Stimulated activated naive CD8-positive, alpha-beta T cell treated with anti-CD3 and anti-CD28 coated beads, Interleukin-15, Interleukin-2, amounts not matched to agents 100 ng/mL and 50 ng/mL, for 24 hours (primary cell): ENCODE results near the gene KRTAP1-4.

Source experiments
- H3K27ac Mint-ChIP-seq: one replicate; pipeline ENCODE4 v1.8.0; 2021; ENCODE audit warnings: mild to moderate bottlenecking, mixed read lengths
- H3K27me3 Mint-ChIP-seq: one replicate; pipeline ENCODE4 v1.8.0; 2021; ENCODE audit warnings: mixed read lengths
- H3K36me3 Mint-ChIP-seq: one replicate; pipeline ENCODE4 v1.8.0; 2021; ENCODE audit warnings: low read depth, mixed read lengths
- H3K4me1 Mint-ChIP-seq: one replicate; pipeline ENCODE4 v1.8.0; 2021; ENCODE audit warnings: low read depth, mixed read lengths
- H3K4me3 Mint-ChIP-seq: one replicate; pipeline ENCODE4 v1.8.0; 2021; ENCODE audit warnings: mild to moderate bottlenecking, mixed read lengths
- H3K9me3 Mint-ChIP-seq: one replicate; pipeline ENCODE4 v1.8.0; 2021; ENCODE audit warnings: mixed read lengths

Gene KRTAP1-4

DNA sequence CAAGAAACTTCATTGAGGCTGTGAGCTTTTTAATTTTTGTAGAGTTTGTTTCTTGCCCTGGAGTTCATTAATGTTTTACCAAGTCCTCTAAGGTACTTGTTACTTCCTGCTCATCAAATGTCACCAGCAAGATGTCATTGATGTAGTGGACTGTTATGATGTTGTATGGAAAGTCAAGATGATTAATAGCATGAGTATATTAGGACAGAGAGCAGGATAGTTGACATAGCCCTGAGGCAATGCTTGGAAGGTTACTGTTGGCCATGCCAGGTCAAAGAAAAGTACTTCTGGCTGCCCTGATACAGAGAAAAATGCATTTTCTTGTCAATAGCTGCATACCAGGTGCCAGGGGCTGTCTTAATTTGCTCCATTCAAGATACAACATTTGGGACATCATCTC lies 9.7 kb downstream of the KRTAP1-4 start:
- Mint-ChIP-seq H3K4me1 (no peaks in the 10 kb centered on the region), H3K27me3 (peaks cover 6% of the 10 kb centered on the region), H3K36me3 (no peaks in the 10 kb centered on the region), H3K4me3 (no peak overlapping the region), H3K27ac (no peak overlapping the region), H3K9me3 (no peaks in the 10 kb centered on the region)

DNA sequence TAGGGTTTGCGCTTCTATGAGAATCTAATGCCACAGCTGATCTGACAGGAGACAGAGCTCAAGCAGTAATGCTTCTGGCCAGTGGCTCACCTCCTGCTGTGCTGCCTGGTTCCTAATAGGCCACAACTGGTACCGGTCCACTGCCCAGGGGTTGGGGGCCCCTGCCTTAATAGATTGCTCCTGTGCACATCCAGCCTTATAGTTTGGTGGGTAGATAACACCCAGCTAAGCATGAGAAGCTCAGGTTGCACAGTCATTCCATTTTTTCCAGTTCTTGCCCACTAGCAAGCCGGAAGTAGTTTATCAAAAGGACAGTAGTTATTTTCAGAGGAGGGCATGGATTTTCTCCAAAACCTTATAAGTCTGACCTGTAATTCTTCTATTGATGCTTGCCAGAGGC lies 10.6 kb downstream of the KRTAP1-4 start:
- no peaks in the 10 kb centered on the region for H3K36me3 Mint-ChIP-seq

DNA sequence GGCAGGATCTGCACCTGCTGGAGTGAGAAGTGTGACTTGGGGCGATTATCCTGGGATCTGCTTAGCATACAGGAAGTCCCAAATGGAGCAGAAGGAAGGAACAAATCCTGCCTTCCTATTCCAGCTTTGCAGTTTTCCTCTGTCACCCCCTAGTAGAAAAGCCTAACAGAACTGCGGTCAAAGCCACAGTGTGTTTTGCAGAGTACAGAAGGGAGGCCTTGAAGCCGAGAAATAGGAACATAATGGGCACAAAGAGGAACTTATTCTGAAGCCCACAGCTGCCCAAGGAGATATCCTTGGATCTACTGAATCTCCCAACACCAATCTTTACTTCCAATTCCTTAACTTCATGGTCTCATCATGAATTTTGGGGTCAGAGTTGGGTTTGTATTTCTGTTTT lies 11.5 kb downstream of the KRTAP1-4 start:
- Mint-ChIP-seq H3K27me3 (peaks cover 6% of the 10 kb centered on the region), H3K4me1 (no peaks in the 10 kb centered on the region), H3K9me3 (no peaks in the 10 kb centered on the region), H3K36me3 (no peaks in the 10 kb centered on the region), H3K27ac (no peak overlapping the region), H3K4me3 (no peak overlapping the region)

More for the DNA sequence above, 10.6 kb downstream of the KRTAP1-4 start:
- Mint-ChIP-seq H3K9me3 (no peaks in the 10 kb centered on the region), H3K27ac (no peak overlapping the region), H3K4me3 (no peak overlapping the region), H3K4me1 (no peaks in the 10 kb centered on the region), H3K27me3 (peaks cover 6% of the 10 kb centered on the region)

DNA sequence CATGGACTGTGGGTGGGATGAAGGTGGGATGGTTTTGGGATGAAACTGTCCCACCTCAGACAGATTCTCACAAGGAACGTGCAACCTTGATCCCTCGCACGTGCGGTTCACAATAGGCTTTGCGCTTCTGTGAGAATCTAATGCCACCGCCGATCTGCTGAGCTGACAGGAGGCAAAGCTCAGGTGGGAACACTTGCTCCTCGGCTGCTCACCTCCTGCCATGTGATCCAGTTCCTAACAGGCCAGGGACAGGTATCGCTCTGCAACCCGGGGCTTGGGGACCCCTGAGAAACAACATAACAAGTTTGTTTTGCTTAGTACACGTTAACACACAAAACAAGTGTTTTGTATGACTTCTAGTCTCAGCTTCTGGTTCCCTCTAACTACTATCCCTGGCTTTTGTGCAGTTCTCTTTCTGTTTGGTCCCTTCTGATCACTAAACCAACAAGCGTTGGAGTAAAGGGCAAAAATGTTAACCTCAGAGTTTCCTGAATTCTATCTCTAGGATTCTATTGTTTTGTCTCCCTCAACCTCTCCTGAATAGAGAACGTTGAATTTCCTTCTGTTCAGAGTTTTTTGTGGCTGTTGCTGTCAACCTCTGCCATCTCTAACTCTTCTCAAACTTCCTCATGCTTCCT lies 13.3 kb downstream of the KRTAP1-4 start:
- Mint-ChIP-seq H3K4me1 (no peaks in the 10 kb centered on the region), H3K4me3 (no peak overlapping the region), H3K27me3 (peaks cover 6% of the 10 kb centered on the region), H3K27ac (no peak overlapping the region), H3K9me3 (no peaks in the 10 kb centered on the region), H3K36me3 (no peaks in the 10 kb centered on the region)

DNA sequence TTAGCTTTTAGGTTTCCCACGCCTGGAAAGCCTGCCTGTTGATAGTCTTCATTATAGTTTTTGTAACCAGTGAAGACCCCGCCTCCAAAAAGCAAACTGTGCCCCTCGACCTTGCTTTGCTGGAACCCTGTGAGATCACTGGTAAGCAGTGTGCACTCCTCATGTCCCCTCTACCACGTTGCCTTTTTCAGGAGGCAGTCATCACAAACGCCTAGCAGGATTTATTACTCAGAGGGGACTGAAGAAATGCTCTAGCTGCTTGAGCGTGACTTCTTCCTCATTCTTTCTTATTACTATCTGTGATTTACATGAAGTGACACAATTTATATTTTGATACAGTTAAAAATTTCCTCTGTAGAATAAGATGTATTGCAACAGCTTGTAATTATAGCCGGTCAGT lies 14.5 kb downstream of the KRTAP1-4 start:
- no peaks in the 10 kb centered on the region for H3K9me3 Mint-ChIP-seq
- no peaks in the 10 kb centered on the region for H3K4me1 Mint-ChIP-seq
- no peaks in the 10 kb centered on the region for H3K36me3 Mint-ChIP-seq
- H3K27me3 Mint-ChIP-seq, result peaks cover 6% of the 10 kb centered on the region
- no peak overlapping the region for H3K4me3 Mint-ChIP-seq
- H3K27ac Mint-ChIP-seq, result no peak overlapping the region

DNA sequence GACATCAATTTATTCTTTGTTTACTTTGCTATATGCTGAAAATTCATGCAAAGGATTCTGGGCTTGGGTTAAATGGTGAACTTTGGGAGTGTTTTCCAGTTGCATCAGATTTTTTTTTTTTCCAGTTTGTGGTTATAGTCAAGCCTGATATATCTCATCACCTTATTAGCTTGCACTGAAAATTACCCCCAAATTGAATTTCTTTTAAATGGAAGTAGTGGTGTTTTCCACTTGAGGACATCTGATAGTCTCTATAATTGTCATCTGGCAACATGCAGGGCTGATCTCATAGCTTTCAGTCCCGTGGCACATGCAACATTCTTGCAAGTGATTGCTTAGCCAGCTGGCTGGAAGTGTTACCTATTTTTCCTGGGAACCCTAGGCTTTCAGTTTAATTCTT lies 16.4 kb downstream of the KRTAP1-4 start:
- Mint-ChIP-seq H3K4me1 (no peaks in the 10 kb centered on the region), H3K36me3 (no peaks in the 10 kb centered on the region), H3K27me3 (peaks cover 6% of the 10 kb centered on the region), H3K9me3 (no peaks in the 10 kb centered on the region), H3K4me3 (no peak overlapping the region), H3K27ac (no peak overlapping the region)

DNA sequence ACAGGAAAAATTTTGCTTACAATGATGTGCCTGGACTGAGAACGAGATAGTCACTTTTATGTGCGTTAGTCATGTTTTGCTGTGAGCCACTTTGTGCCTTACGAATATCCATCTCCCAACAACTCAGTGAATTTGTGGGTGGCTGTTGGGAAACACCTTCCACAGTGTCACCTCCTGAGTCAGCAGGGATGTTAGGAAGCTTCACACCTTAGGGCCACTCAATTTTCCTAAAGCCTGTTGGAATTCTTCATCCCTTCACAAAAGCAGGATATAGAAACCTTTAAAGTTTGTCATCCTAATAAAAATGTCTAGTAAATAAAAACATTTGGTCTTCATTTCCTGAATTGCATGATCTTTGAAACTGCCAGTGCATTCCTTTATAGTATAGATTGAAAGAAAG lies 16.8 kb downstream of the KRTAP1-4 start:
- Mint-ChIP-seq H3K27ac (no peak overlapping the region), H3K4me3 (no peak overlapping the region), H3K27me3 (peaks cover 6% of the 10 kb centered on the region), H3K36me3 (no peaks in the 10 kb centered on the region), H3K9me3 (no peaks in the 10 kb centered on the region), H3K4me1 (no peaks in the 10 kb centered on the region)

DNA sequence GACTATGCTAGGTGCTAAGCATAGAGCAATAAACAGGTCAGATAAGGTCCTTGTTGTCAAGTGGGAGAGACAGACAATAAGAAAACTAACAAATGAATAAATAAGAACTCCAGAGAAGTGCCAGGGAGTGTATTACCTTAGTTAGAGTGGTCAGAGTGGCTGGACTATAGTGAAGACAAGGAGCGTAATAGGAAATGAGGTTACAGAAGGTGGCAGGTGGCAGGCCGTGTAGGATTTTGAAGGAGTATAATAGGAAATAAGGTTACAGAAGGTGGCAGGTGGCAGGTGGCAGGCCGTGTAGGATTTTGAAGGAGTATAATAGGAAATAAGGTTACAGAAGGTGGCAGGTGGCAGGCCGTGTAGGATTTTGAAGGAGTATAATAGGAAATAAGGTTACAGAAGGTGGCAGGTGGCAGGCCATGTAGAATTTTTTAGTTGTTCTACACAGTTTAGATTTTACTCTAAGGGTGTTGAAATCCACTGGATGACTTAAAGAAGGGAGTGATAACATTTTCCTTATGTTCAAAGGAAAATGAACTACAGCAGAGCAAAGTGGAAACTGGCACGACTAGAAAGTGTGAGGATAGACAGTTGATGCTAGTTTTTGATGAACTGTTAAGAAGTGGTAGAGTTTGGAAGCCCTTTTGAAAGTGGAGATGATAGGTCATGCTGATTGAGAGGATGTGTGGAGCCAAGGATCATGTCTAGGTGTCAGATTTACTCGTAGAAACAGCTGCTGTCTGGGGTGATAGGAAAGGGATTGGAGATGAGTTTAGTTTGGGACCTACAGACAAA lies 17.5 kb downstream of the KRTAP1-4 start:
- Mint-ChIP-seq H3K4me1 (no peaks in the 10 kb centered on the region), H3K27ac (no peak overlapping the region), H3K36me3 (no peaks in the 10 kb centered on the region), H3K9me3 (no peaks in the 10 kb centered on the region), H3K27me3 (peaks cover 6% of the 10 kb centered on the region), H3K4me3 (no peak overlapping the region)

DNA sequence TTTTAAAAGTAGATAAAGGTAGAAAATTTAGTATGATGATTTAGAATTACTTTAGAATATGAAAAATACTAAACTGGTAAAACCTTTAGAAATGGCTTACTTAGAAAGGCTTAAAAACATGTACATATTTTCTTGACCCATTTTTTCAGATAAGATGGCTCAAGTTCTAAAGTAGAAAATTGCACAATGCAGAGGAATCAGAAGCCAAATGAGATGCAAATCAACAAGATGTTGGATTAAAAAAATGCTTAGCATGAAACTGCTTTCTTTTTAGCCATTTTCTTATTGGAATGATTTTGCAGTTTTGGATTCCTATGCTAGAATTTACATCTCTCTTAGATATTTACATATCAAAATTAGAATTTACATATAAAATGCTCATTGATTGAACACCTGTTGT lies 19.6 kb downstream of the KRTAP1-4 start:
- H3K27ac Mint-ChIP-seq, result no peak overlapping the region
- H3K36me3 Mint-ChIP-seq, result no peaks in the 10 kb centered on the region

DNA sequence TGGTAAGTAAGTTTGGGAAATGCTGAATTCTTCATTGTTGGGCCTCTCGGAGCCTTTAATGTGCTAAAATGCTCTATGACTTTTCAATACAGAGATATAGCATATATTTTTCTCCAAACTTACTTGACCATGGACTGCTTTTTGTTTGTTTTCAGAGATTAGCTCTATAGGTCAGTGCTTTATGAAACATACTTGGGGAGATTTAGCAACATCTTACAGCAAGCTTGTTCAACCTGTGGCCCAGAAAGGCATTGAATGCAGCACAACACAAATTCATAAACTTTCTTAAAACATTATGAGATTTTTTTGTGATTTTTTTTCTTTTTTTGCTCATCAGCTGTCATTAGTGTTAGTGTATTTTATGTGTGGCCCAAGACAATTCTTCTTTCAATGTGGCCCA lies 20.1 kb downstream of the KRTAP1-4 start:
- Mint-ChIP-seq H3K27ac (no peak overlapping the region), H3K9me3 (no peaks in the 10 kb centered on the region), H3K4me3 (no peak overlapping the region), H3K4me1 (no peaks in the 10 kb centered on the region), H3K27me3 (no peaks in the 10 kb centered on the region), H3K36me3 (no peaks in the 10 kb centered on the region)

More for the DNA sequence above, 19.6 kb downstream of the KRTAP1-4 start:
- H3K27me3 Mint-ChIP-seq, result peaks cover 1% of the 10 kb centered on the region
- no peaks in the 10 kb centered on the region for H3K4me1 Mint-ChIP-seq
- no peak overlapping the region for H3K4me3 Mint-ChIP-seq
- H3K9me3 Mint-ChIP-seq, result no peaks in the 10 kb centered on the region

DNA sequence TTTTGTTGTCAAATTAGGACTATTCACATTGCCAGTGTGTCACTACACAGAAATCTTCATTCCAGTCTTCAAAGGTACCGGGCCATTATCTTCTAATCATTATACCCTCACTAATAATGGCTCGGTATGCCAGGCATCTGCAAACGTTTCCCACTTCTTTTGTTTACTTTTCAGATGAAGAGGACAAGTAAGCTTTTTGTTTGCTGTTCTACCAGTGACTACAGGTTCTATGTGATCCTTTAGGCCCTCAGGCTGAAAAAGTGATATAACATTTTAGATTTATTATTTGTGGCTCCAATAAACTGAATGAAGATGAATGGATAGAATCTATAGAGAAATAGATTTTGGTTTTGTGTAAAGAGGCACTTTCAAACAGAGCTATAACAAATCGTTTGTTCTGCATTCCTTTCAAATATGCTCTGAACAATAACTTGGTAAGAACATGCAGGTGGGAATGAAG lies 20.7 kb downstream of the KRTAP1-4 start:
- H3K4me1 Mint-ChIP-seq, result no peaks in the 10 kb centered on the region
- no peak overlapping the region for H3K27ac Mint-ChIP-seq
- no peaks in the 10 kb centered on the region for H3K9me3 Mint-ChIP-seq
- H3K36me3 Mint-ChIP-seq, result no peaks in the 10 kb centered on the region
- no peak overlapping the region for H3K4me3 Mint-ChIP-seq
- H3K27me3 Mint-ChIP-seq, result no peaks in the 10 kb centered on the region

DNA sequence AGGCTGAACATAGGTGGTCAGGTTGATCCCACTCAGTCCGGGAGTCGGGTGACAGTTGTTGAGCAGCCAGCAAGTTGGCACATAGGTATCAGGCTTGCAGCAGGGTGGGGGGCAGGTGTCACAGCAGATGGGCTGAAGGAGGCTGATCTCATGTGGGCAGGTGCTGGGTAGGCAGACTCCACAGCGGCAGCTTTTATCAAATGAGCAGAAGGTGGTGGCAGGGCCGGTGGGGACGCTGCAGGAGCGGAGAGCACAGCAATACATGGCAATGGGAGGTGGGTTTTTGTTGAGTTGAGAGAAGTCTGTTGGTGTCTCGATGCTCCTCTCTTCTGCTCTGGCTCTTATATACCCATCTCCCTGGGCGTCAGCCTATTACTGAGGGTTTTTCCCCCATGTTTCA lies 21.2 kb downstream of the KRTAP1-4 start, which contains the start of gene KRTAP3-1:
Gene KRTAP3-1, minus strand, starts transcription at position 318 of the 400 bp plus-strand sequence. Its CDS starts 54 bp downstream, at position 264.
- H3K4me3 Mint-ChIP-seq, result no peak within 1 kb of the TSS
- H3K4me1 Mint-ChIP-seq, result no peaks in the 10 kb centered on the region
- no peaks in the 10 kb centered on the region for H3K9me3 Mint-ChIP-seq
- no peaks in the 10 kb centered on the region for H3K36me3 Mint-ChIP-seq
- H3K27ac Mint-ChIP-seq, result no peak within 1 kb of the TSS
- peaks cover 4% of the 10 kb centered on the region for H3K27me3 Mint-ChIP-seq

DNA sequence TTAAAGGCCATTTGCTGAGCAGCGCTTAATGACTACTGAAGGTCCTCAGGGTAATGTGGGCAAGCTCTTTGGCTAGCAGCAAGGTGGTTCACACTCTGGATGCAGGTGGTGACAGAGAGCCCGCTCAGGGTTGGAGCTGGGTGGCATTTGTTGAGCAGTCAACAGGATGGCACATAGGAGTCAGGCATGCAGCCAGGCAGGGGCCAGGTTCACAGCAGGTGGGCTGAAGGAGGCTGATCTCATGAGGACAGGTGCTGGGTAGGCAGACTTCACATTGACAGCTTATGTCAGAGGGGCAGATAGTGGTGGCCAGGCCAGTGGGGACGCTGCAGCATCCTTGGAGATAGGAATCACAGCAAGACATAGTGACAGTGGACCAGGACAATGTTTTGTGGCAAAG lies 25.6 kb downstream of the KRTAP1-4 start:
- Mint-ChIP-seq H3K4me3 (no peak overlapping the region), H3K36me3 (no peaks in the 10 kb centered on the region), H3K4me1 (no peaks in the 10 kb centered on the region), H3K27me3 (peaks cover 20% of the 10 kb centered on the region), H3K27ac (no peak overlapping the region), H3K9me3 (no peaks in the 10 kb centered on the region)

DNA sequence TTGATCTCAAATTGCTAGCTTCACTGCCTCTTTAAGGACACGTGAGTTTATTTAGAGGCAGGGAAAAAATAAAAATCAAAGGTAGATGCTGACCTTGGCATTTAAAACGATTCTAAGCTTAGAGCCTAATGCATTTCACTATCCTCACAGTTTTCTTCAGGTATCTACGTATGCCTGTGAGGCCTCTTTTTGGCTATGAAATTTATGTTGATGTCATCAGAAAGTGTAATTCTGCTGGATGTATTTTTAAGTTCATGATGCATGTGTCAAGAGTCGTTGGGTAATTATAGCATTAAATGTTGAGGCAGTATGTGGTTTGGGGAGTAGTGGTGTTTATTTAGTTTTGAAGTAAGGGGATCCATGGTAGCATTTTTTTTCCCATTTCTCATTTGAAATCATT lies 26.1 kb downstream of the KRTAP1-4 start:
- no peaks in the 10 kb centered on the region for H3K4me1 Mint-ChIP-seq
- H3K9me3 Mint-ChIP-seq, result no peaks in the 10 kb centered on the region
- H3K4me3 Mint-ChIP-seq, result no peak overlapping the region
- H3K27me3 Mint-ChIP-seq, result peaks cover 24% of the 10 kb centered on the region
- H3K36me3 Mint-ChIP-seq, result no peaks in the 10 kb centered on the region
- H3K27ac Mint-ChIP-seq, result no peak overlapping the region

DNA sequence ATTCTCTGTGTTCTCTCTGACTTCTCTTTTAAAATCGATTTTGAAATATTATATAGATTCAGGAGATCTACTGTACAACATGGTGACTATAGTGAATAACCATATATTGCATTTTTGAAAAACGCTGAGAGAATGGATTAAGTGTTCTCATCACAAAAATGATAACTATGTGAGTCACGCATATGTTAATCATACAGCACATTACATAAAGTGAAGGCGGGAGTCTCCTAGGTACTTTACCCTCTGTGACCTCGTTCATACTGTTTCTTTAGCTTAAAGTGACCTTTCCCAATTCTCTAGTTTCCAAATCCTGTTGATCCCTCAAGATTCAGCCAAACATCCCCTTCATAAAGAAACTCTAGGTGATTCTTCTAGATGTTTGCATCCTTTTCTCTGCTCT lies 27.2 kb downstream of the KRTAP1-4 start:
- Mint-ChIP-seq H3K36me3 (no peaks in the 10 kb centered on the region), H3K4me1 (no peaks in the 10 kb centered on the region), H3K27ac (no peak overlapping the region), H3K4me3 (no peak overlapping the region), H3K9me3 (no peaks in the 10 kb centered on the region), H3K27me3 (peaks cover 33% of the 10 kb centered on the region)
